ENCODE results near the gene SDK1.

DNA sequence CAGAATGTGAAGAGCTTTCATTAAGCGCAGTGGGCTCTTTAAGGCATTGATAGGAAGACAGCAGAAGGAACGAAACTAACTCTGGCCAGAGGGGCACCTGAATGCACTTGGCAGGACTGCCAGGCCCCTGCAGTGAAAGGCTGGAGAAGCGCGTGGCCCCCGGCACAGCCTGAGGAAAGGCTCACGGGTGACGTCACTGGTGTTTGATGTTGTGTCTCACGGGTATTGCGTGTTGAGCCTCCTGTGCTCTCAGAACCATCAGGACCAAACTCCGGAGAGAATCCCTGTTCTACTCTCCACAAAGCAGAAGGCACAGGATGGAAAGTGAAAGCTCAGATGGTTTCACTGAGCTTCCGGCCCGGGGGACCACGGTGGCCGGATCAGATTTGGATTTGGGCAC, 865.3 kb downstream of the SDK1 start:
- TF ChIP-seq, protein P1, sequence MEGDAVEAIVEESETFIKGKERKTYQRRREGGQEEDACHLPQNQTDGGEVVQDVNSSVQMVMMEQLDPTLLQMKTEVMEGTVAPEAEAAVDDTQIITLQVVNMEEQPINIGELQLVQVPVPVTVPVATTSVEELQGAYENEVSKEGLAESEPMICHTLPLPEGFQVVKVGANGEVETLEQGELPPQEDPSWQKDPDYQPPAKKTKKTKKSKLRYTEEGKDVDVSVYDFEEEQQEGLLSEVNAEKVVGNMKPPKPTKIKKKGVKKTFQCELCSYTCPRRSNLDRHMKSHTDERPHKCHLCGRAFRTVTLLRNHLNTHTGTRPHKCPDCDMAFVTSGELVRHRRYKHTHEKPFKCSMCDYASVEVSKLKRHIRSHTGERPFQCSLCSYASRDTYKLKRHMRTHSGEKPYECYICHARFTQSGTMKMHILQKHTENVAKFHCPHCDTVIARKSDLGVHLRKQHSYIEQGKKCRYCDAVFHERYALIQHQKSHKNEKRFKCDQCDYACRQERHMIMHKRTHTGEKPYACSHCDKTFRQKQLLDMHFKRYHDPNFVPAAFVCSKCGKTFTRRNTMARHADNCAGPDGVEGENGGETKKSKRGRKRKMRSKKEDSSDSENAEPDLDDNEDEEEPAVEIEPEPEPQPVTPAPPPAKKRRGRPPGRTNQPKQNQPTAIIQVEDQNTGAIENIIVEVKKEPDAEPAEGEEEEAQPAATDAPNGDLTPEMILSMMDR (IDR thresholded peaks at IDR 0.05) = no peak
- TF ChIP-seq SREBF2 (IDR thresholded peaks at IDR 0.05) (no peak), RAD21 (conservative IDR thresholded peaks at IDR 0.05 in 1 of 2, IDR thresholded peaks at IDR 0.05 in 1 of 2) (no peak), CEBPB (IDR thresholded peaks at IDR 0.05) (no peak), MYC (IDR thresholded peaks at IDR 0.05; ENCODE audit: borderline replicate concordance, low read length) (no peak), EP300 (IDR thresholded peaks at IDR 0.05) (no peak), BHLHE40 (IDR thresholded peaks at IDR 0.05; ENCODE audit: low read depth, low read length) (no peak)
- TF ChIP-seq, protein P2, sequence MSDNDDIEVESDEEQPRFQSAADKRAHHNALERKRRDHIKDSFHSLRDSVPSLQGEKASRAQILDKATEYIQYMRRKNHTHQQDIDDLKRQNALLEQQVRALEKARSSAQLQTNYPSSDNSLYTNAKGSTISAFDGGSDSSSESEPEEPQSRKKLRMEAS (IDR thresholded peaks at IDR 0.05) = no peak
- TF ChIP-seq, protein P3, sequence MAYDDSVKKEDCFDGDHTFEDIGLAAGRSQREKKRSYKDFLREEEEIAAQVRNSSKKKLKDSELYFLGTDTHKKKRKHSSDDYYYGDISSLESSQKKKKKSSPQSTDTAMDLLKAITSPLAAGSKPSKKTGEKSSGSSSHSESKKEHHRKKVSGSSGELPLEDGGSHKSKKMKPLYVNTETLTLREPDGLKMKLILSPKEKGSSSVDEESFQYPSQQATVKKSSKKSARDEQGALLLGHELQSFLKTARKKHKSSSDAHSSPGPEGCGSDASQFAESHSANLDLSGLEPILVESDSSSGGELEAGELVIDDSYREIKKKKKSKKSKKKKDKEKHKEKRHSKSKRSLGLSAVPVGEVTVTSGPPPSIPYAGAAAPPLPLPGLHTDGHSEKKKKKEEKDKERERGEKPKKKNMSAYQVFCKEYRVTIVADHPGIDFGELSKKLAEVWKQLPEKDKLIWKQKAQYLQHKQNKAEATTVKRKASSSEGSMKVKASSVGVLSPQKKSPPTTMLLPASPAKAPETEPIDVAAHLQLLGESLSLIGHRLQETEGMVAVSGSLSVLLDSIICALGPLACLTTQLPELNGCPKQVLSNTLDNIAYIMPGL (CRISPR knock-in tag; IDR thresholded peaks at IDR 0.05; ENCODE audit: borderline replicate concordance) = no peak
- TF ChIP-seq, protein P4, sequence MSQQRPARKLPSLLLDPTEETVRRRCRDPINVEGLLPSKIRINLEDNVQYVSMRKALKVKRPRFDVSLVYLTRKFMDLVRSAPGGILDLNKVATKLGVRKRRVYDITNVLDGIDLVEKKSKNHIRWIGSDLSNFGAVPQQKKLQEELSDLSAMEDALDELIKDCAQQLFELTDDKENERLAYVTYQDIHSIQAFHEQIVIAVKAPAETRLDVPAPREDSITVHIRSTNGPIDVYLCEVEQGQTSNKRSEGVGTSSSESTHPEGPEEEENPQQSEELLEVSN (IDR thresholded peaks at IDR 0.05; ENCODE audit: borderline replicate concordance, low read depth) = no peak

All from A549 (cell line).